ENCODE measurements around the gene HEY2. TPM values are rescaled to one million over a fixed set of nuclear protein-coding genes. Genes with fewer than 3 reads are reported as not detected.

HEY2 gene
- total and polyA plus RNA-seq, 8 donors: 1.3 to 2.9 (median 1.9) TPM

GRCh38 chr6:125738276-125738675 lies 11.2 kb upstream of the HEY2 start:
- Histone ChIP-seq H3K4me3 (no peak overlapping the region), H3K27ac (no peak overlapping the region), H3K27me3 (no peaks in the 10 kb centered on the region), H3K4me1 (peaks cover 0 to 6% (median 0%) of the 10 kb centered on the region in 3 donors), H3K9me3 (no peaks in the 10 kb centered on the region), H3K36me3 (no peaks in the 10 kb centered on the region)
- FAIRE-seq (no peak), ATAC-seq (no peak), DNase-seq (no peak)
- TF ChIP-seq, protein P1, sequence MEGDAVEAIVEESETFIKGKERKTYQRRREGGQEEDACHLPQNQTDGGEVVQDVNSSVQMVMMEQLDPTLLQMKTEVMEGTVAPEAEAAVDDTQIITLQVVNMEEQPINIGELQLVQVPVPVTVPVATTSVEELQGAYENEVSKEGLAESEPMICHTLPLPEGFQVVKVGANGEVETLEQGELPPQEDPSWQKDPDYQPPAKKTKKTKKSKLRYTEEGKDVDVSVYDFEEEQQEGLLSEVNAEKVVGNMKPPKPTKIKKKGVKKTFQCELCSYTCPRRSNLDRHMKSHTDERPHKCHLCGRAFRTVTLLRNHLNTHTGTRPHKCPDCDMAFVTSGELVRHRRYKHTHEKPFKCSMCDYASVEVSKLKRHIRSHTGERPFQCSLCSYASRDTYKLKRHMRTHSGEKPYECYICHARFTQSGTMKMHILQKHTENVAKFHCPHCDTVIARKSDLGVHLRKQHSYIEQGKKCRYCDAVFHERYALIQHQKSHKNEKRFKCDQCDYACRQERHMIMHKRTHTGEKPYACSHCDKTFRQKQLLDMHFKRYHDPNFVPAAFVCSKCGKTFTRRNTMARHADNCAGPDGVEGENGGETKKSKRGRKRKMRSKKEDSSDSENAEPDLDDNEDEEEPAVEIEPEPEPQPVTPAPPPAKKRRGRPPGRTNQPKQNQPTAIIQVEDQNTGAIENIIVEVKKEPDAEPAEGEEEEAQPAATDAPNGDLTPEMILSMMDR (IDR thresholded peaks at IDR 0.05): no peak
- intact Hi-C loops (cut with DNase I): no loop called here

- H3K4me3 ChIP-seq: no peak overlapping the region
- 88 to 91% methylated on average over 1 of the region's 1 CpG for WGBS, 2 donors
- no peaks in the 10 kb centered on the region for H3K36me3 ChIP-seq
- DNase-seq (no peak), ATAC-seq (no peak), FAIRE-seq (no peak)
- TF ChIP-seq, protein P1 (IDR thresholded peaks at IDR 0.05): no peak
- no peaks in the 10 kb centered on the region for H3K9me3 ChIP-seq
- H3K27ac ChIP-seq: no peak overlapping the region
- no peaks in the 10 kb centered on the region for H3K27me3 ChIP-seq
- peaks cover 0 to 6% (median 0%) of the 10 kb centered on the region in 3 donors for H3K4me1 ChIP-seq
- intact Hi-C loops (cut with DNase I): no loop called here
Measured at GRCh38 chr6:125739364-125739763, 10.1 kb upstream of the HEY2 start.

- WGBS, 2 donors: 95 to 98% methylated on average over 2 of the region's 2 CpGs
- FAIRE-seq (no peak), DNase-seq (no peak), ATAC-seq (no peak)
- Histone ChIP-seq H3K27ac (no peak overlapping the region), H3K4me1 (peaks cover 0 to 6% (median 0%) of the 10 kb centered on the region in 3 donors), H3K36me3 (no peaks in the 10 kb centered on the region), H3K27me3 (no peaks in the 10 kb centered on the region), H3K4me3 (no peak overlapping the region), H3K9me3 (no peaks in the 10 kb centered on the region)
- TF ChIP-seq, protein P1 (IDR thresholded peaks at IDR 0.05): no peak
- intact Hi-C loops (cut with DNase I): no loop called here
Measured at GRCh38 chr6:125741336-125741735, 8.1 kb upstream of the HEY2 start.

- no peaks in the 10 kb centered on the region for H3K36me3 ChIP-seq
- no peak overlapping the region for H3K4me3 ChIP-seq
- 93 to 95% methylated on average over 2 of the region's 2 CpGs for WGBS, 2 donors
- no peak overlapping the region for H3K27ac ChIP-seq
- H3K9me3 ChIP-seq: no peaks in the 10 kb centered on the region
- intact Hi-C loops (cut with DNase I): no loop called here
- FAIRE-seq (no peak), DNase-seq (no peak), ATAC-seq (no peak)
- TF ChIP-seq, protein P1 (IDR thresholded peaks at IDR 0.05): no peak
- no peaks in the 10 kb centered on the region for H3K27me3 ChIP-seq
- H3K4me1 ChIP-seq: peaks cover 0 to 6% (median 0%) of the 10 kb centered on the region in 3 donors
Measured at GRCh38 chr6:125742024-125742423, 7.4 kb upstream of the HEY2 start.

DNA sequence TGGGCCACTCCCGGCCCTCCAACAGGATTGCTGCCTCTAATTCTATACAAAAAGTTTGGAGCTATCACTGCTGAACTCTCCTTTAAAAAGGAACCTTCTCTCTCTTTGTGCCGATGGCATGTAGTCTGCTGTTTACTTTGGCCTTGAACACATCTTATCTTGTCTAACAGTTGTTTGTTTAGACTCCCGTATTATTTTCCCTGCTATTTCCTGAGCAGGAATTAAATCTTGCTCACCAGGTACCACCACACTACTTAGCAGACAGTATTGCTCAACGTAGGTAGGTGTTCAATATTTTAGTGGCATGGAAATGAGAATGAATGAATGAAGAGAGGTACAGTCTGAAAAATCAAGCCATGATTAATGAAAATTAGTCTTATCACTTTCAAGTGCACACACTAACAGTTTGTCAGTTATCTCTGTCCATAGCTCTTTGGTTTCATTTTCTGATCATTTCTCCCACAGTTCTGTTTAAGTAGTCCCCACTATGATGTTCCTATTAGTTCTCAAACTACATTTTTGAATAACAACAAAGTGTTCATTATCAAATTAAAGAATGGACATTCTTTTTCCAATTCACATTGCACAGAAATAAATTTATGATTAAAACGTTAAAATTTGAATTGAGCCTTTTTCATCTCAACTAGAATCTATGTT lies 6.8 kb upstream of the HEY2 start:
- peaks cover 0 to 6% (median 0%) of the 10 kb centered on the region in 3 donors for H3K4me1 ChIP-seq
- H3K9me3 ChIP-seq: no peaks in the 10 kb centered on the region
- no peaks in the 10 kb centered on the region for H3K27me3 ChIP-seq
- DNase-seq (no peak), ATAC-seq (no peak), FAIRE-seq (no peak)
- no peak overlapping the region for H3K4me3 ChIP-seq
- TF ChIP-seq, protein P1 (IDR thresholded peaks at IDR 0.05): no peak
- intact Hi-C loops (cut with DNase I): no loop called here
- H3K27ac ChIP-seq: no peak overlapping the region
- WGBS, 2 donors: 31 to 45% methylated on average over 5 of the region's 5 CpGs
- H3K36me3 ChIP-seq: no peaks in the 10 kb centered on the region

Data from pancreas (tissue), 10 donors.